Smooth muscle cell (in vitro differentiated cells): ENCODE data around the gene CBX4. TPM values are rescaled to one million over a fixed set of nuclear protein-coding genes. Genes with fewer than 3 reads are reported as not detected.

Experiments
- DNase-seq: peaks from one replicate; lab custom pipeline; 2025; ENCODE audit not compliant: unreplicated experiment; lab: John Stamatoyannopoulos, UW
- H2AFZ ChIP-seq: fragments of 200-600 bp; sonication (generic); 2 replicates; pipeline ENCODE4 v1.6.0; 2016; ENCODE audit warnings: antibody characterized with exemption, low read depth, mild to moderate bottlenecking
- H3F3A ChIP-seq: fragments of 200-600 bp; sonication (generic); 2 replicates; pipeline ENCODE4 v1.6.0; 2017; ENCODE audit warnings: antibody characterized with exemption, low read depth
- H3K27ac ChIP-seq: fragments of 200-600 bp; sonication (generic); 2 replicates; pipeline ENCODE4 v1.5.1; 2016; ENCODE audit warnings: low read depth, mild to moderate bottlenecking
- H3K27me3 ChIP-seq: fragments of 200-600 bp; sonication (generic); 2 replicates; pipeline ENCODE4 v1.6.1; 2016; ENCODE audit warnings: low read depth, mild to moderate bottlenecking
- H3K36me3 ChIP-seq: fragments of 200-600 bp; sonication (generic); 2 replicates; pipeline ENCODE4 v1.5.1; 2016; ENCODE audit warnings: low read depth
- H3K4me1 ChIP-seq: fragments of 200-600 bp; sonication (generic); 2 replicates; pipeline ENCODE4 v1.5.1; 2016; ENCODE audit warnings: low read depth
- H3K4me2 ChIP-seq: fragments of 200-600 bp; sonication (generic); 2 replicates; pipeline ENCODE4 v1.6.0; 2016; ENCODE audit warnings: mild to moderate bottlenecking
- H3K4me3 ChIP-seq: fragments of 200-600 bp; sonication (generic); 2 replicates; pipeline ENCODE4 v1.5.1; 2016; ENCODE audit warnings: mild to moderate bottlenecking
- H3K79me2 ChIP-seq: fragments of 200-600 bp; sonication (generic); 2 replicates; pipeline ENCODE4 v1.6.0; 2016; ENCODE audit warnings: low read depth, mild to moderate bottlenecking
- H3K9ac ChIP-seq: fragments of 200-600 bp; sonication (generic); 2 replicates; pipeline ENCODE4 v1.6.0; 2016; ENCODE audit warnings: low read depth
- H3K9me3 ChIP-seq: fragments of 200-600 bp; sonication (generic); replicated peaks from 2 replicates; pipeline ENCODE4 v1.5.1; 2016; ENCODE audit warnings: low read depth
- H4K20me1 ChIP-seq: fragments of 200-600 bp; sonication (generic); 2 replicates; pipeline ENCODE4 v1.6.0; 2016; ENCODE audit warnings: low read depth
- WGBS: methylation state at CpG from one replicate; pipeline ENCODE4 v1.1.7; 2016; ENCODE audit warnings: low lambda C conversion rate; 5-methylcytosine and 5-hydroxymethylcytosine counted together
- polyA plus RNA-seq: library from polyadenylated mRNA; unstranded; fragments of >200 nt; fragmentation: Nextera tagmentation; extraction: Ambion mirVana; gene quantifications from 2 replicates; pipeline ENCODE4 v1.2.1, GENCODE V29; 2016
- total RNA-seq: library from RNA; depleted of rRNA; stranded (reverse); fragments of >200 nt; gene quantifications from 2 replicates; pipeline ENCODE4 v1.2.3, GENCODE V29; 2014
- TF ChIP-seq, protein P1 (sequence below): fragments of 200-600 bp; sonication (generic); IDR thresholded peaks from 2 replicates; pipeline ENCODE4 v1.5.1; 2017; ENCODE audit warnings: borderline replicate concordance, mild to moderate bottlenecking, antibody characterized with exemption; ENCODE audit not compliant: insufficient read depth, poor library complexity, severe bottlenecking

Gene CBX4
- total and polyA plus RNA-seq, 2 experiments from 2014 or later: 17.4 to 44.6 TPM

DNA sequence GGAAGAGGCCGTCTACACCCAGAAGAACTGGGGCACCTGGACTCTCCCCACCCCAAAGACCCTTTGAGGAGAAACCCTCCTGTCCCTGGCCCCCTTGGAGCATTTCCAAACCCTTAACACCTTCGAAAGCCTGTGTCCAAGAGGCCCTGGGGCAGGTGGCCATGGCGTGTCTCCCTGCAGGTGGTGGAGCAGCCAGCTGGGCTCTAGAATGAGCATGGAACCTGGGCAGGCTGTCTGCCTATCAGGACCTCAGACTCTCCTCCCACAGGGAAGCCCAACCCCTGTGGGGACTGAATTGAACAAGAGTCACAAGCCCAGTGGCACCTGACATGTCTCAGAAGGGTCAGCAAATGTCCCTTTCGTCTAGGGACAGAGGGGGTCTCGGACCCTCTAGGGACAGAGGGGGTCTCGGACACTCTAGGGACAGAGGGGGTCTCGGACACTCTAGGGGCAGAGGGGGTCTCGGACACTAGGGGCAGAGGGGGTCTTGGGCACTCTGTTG lies 8.4 kb downstream of the CBX4 start:
- 80% methylated on average over 8 of the region's 8 CpGs for WGBS
- TF ChIP-seq, protein P1, sequence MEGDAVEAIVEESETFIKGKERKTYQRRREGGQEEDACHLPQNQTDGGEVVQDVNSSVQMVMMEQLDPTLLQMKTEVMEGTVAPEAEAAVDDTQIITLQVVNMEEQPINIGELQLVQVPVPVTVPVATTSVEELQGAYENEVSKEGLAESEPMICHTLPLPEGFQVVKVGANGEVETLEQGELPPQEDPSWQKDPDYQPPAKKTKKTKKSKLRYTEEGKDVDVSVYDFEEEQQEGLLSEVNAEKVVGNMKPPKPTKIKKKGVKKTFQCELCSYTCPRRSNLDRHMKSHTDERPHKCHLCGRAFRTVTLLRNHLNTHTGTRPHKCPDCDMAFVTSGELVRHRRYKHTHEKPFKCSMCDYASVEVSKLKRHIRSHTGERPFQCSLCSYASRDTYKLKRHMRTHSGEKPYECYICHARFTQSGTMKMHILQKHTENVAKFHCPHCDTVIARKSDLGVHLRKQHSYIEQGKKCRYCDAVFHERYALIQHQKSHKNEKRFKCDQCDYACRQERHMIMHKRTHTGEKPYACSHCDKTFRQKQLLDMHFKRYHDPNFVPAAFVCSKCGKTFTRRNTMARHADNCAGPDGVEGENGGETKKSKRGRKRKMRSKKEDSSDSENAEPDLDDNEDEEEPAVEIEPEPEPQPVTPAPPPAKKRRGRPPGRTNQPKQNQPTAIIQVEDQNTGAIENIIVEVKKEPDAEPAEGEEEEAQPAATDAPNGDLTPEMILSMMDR: no peak
- Histone ChIP-seq H3K4me2 (no peak overlapping the region), H3F3A (peaks cover 10% of the 10 kb centered on the region), H3K36me3 (no peaks in the 10 kb centered on the region), H3K79me2 (peaks cover 1% of the 10 kb centered on the region), H3K4me1 (peaks cover 27% of the 10 kb centered on the region), H3K4me3 (no peak overlapping the region), H3K27me3 (peaks cover 7% of the 10 kb centered on the region), H3K9me3 (no peaks in the 10 kb centered on the region), H4K20me1 (peaks cover 37% of the 10 kb centered on the region), H3K27ac (no peak overlapping the region), H2AFZ (no peak overlapping the region), H3K9ac (no peak overlapping the region)
- DNase-seq: no peak

DNA sequence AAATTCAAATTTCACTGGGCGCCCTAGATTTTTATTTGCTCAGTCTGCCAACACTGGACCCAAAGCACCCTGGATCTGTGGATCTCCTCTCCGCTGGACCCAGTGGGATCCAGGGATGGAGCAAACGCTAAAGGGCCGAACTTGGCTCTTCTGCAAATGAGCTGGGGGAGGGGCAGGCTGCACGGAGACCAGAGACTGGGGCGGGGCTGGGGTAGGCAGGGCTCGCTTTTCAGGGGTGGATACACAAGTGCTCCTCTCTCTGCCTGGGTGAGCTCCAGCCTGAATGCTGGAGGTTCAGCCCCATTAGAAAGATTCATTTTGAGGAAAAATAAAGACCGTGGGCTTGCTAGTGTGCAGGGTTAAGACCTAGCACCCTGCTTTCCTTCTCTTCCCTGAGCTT lies 8.9 kb downstream of the CBX4 start:
- Histone ChIP-seq H3K4me1 (peaks cover 26% of the 10 kb centered on the region), H3K4me2 (no peak overlapping the region), H4K20me1 (peaks cover 31% of the 10 kb centered on the region), H3K79me2 (no peaks in the 10 kb centered on the region), H3K27me3 (peaks cover 9% of the 10 kb centered on the region), H3K9ac (no peak overlapping the region), H3K27ac (no peak overlapping the region), H3K9me3 (no peaks in the 10 kb centered on the region), H3K4me3 (no peak overlapping the region), H3F3A (peaks cover 10% of the 10 kb centered on the region), H3K36me3 (no peaks in the 10 kb centered on the region), H2AFZ (no peak overlapping the region)
- DNase-seq: no peak
- TF ChIP-seq, protein P1: no peak
- 39% methylated on average over 8 of the region's 8 CpGs for WGBS

GRCh38 chr17:79829457-79829856 lies 9.8 kb downstream of the CBX4 start:
- Histone ChIP-seq H3K9me3 (no peaks in the 10 kb centered on the region), H3K4me3 (no peak overlapping the region), H3F3A (peaks cover 10% of the 10 kb centered on the region), H2AFZ (no peak overlapping the region), H4K20me1 (peaks cover 23% of the 10 kb centered on the region), H3K4me1 (peaks cover 22% of the 10 kb centered on the region), H3K36me3 (no peaks in the 10 kb centered on the region), H3K27ac (no peak overlapping the region), H3K79me2 (no peaks in the 10 kb centered on the region), H3K27me3 (peaks cover 5% of the 10 kb centered on the region), H3K9ac (no peak overlapping the region), H3K4me2 (no peak overlapping the region)
- WGBS: 76% methylated on average over 2 of the region's 2 CpGs
- no peak for DNase-seq
- TF ChIP-seq, protein P1: no peak

GRCh38 chr17:79829004-79829403 lies 10.2 kb downstream of the CBX4 start:
- Histone ChIP-seq H3F3A (peaks cover 10% of the 10 kb centered on the region), H3K27me3 (peaks cover 4% of the 10 kb centered on the region), H3K27ac (no peak overlapping the region), H3K4me3 (no peak overlapping the region), H2AFZ (no peak overlapping the region), H3K4me1 (peaks cover 22% of the 10 kb centered on the region), H3K4me2 (no peak overlapping the region), H3K9ac (no peak overlapping the region), H3K79me2 (no peaks in the 10 kb centered on the region), H3K36me3 (no peaks in the 10 kb centered on the region), H3K9me3 (no peaks in the 10 kb centered on the region), H4K20me1 (peaks cover 18% of the 10 kb centered on the region)
- WGBS: 88% methylated on average over 2 of the region's 2 CpGs
- DNase-seq: no peak
- TF ChIP-seq, protein P1: no peak
